ENCODE results near the gene ZNF683. TPM values are rescaled to one million over a fixed set of nuclear protein-coding genes. Genes with fewer than 3 reads are reported as not detected.
A peak's percentile ranks its signal among the peaks of the same experiment; 100 is the strongest.

ZNF683 gene
- total and polyA plus RNA-seq, 9 of the 15 experiments (the other 6 are each of a cell fraction or from before 2014, with no cell fraction given): not detected

DNA sequence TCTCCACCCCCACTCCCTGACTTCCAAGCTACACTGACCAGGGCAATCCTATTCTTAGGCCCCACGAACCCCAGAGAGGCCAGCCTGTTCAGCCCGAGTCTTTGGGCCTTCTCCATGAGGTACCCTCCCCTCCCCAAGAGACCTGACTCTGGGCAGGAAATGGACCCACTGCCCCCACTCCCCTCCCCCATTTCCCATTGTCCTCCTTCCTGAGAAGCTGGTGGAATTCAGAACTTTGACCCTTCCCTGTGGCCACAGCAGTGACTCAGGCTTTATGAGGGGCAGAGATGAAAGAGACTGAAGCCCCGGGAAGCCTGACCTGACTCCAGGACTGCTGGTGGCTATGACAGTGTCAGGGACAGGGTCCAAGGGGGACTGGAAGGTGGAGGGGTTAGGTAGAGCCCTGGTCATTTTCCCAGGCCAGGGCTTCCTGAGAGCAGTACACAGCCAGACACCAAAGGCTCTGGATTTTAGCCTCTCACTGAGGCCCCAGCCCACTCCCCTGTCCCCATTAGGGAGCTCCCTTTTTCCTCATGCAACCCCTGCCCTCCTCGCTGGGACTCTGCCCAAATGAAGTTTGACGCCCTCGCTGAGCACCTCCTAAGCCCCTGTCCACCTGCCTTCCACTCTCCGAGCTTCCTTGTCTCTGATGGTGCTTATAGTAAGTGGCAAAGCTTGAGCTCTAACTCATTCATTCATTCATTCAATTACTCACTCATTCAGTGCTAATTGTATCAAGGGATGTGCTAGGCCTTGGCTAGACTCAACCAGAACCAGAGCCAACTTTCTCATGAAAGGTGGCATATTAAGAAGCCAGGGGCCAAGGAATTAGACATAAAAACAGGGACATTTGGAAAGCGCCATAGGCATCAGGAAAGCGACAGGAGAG, 21.6 kb downstream of the ZNF683 start:
- WGBS (ENCODE audit: insufficient coverage, low coverage, missing lambda C conversion rate): 67% methylated on average over 9 of the region's 9 CpGs
- ATAC-seq: peak; percentile 32
- no TSS peak for BruUV-seq (replicated peaks)
- TF ChIP-seq, protein P1, sequence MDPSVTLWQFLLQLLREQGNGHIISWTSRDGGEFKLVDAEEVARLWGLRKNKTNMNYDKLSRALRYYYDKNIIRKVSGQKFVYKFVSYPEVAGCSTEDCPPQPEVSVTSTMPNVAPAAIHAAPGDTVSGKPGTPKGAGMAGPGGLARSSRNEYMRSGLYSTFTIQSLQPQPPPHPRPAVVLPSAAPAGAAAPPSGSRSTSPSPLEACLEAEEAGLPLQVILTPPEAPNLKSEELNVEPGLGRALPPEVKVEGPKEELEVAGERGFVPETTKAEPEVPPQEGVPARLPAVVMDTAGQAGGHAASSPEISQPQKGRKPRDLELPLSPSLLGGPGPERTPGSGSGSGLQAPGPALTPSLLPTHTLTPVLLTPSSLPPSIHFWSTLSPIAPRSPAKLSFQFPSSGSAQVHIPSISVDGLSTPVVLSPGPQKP (CRISPR knock-in tag; IDR thresholded peaks at IDR 0.05): no peak
- TF ChIP-seq MBD2 (IDR thresholded peaks at IDR 0.05; ENCODE audit: borderline replicate concordance, low read depth) (no peak), ZNF518B (CRISPR knock-in tag; IDR thresholded peaks at IDR 0.05) (no peak), NR2C2 (CRISPR knock-in tag; IDR thresholded peaks at IDR 0.05) (no peak), NR2C2 (tag; IDR thresholded peaks at IDR 0.05) (peak; percentile 17), SMARCA4 (IDR thresholded peaks at IDR 0.05) (0 out of 2 replicates have a peak, but pooled peaks have one; percentile 32), ZC3H4 (CRISPR knock-in tag; IDR thresholded peaks at IDR 0.05; ENCODE audit: borderline replicate concordance) (no peak), ETV5 (CRISPR knock-in tag; IDR thresholded peaks at IDR 0.05; ENCODE audit: low read depth) (no peak), FOXJ3 (CRISPR knock-in tag; IDR thresholded peaks at IDR 0.05) (no peak)
- TF ChIP-seq, protein P2, sequence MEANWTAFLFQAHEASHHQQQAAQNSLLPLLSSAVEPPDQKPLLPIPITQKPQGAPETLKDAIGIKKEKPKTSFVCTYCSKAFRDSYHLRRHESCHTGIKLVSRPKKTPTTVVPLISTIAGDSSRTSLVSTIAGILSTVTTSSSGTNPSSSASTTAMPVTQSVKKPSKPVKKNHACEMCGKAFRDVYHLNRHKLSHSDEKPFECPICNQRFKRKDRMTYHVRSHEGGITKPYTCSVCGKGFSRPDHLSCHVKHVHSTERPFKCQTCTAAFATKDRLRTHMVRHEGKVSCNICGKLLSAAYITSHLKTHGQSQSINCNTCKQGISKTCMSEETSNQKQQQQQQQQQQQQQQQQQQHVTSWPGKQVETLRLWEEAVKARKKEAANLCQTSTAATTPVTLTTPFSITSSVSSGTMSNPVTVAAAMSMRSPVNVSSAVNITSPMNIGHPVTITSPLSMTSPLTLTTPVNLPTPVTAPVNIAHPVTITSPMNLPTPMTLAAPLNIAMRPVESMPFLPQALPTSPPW (CRISPR knock-in tag; IDR thresholded peaks at IDR 0.05): peak; percentile 41; the same call in 1 of the 2 replicates
- TF ChIP-seq, protein P3, sequence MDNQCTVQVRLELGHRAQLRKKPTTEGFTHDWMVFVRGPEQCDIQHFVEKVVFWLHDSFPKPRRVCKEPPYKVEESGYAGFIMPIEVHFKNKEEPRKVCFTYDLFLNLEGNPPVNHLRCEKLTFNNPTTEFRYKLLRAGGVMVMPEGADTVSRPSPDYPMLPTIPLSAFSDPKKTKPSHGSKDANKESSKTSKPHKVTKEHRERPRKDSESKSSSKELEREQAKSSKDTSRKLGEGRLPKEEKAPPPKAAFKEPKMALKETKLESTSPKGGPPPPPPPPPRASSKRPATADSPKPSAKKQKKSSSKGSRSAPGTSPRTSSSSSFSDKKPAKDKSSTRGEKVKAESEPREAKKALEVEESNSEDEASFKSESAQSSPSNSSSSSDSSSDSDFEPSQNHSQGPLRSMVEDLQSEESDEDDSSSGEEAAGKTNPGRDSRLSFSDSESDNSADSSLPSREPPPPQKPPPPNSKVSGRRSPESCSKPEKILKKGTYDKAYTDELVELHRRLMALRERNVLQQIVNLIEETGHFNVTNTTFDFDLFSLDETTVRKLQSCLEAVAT (IDR thresholded peaks at IDR 0.05): no peak

More for the DNA sequence above, 21.6 kb downstream of the ZNF683 start:
- H3K79me2 ChIP-seq (ENCODE audit: control insufficient read depth, insufficient read depth, low read length): no peaks in the 10 kb centered on the region
- no peaks in the 10 kb centered on the region for H4K20me1 ChIP-seq (replicated peaks; ENCODE audit: control insufficient read depth, insufficient read depth, low read length)
- H3K9ac ChIP-seq (ENCODE audit: insufficient read depth in 1 of 2, low read depth in 2 of 2, low read length in 2 of 2): peak overlapping the region; percentile 18 to 66; a peak in 2 of 4 replicates
- no peaks in the 10 kb centered on the region for H3K27me3 ChIP-seq (ENCODE audit: control insufficient read depth in 2 of 2, insufficient read depth in 2 of 2, low read length in 2 of 2)
- in situ Hi-C loops (cut with MboI): no loop called here
- ChIA-PET POLR2A (interaction anchor here (0.6 to 1.3 kb wide), 3 partner anchors 16 to 66 kb away, joined by 3 to 4 read pairs (median 3); no protein-coding TSS in a partner anchor), CTCF (ENCODE audit: low intra/inter-chr PET ratio) (no interaction called here)
- peaks cover 23 to 32% of the 10 kb centered on the region in 2 experiments for H3K4me1 ChIP-seq (replicated peaks in 1 of 2; ENCODE audit: control insufficient read depth in 2 of 2, insufficient read depth in 2 of 2, low read length in 2 of 2)
- no peak overlapping the region for H3K4me3 ChIP-seq
- DNase-seq (ENCODE audit: extremely low read depth in 1 of 4, low spot score in 3 of 4) (peak in 3 of 4 experiments; percentile 40 to 58 (median 42)), FAIRE-seq (peak; percentile 46)
- H3K27ac ChIP-seq (ENCODE audit: extremely low read depth, low read depth, low read length): peak overlapping the region; percentile 38; the same call in 2 of the 3 replicates
- H3K4me2 ChIP-seq (ENCODE audit: insufficient read depth, low read length): no peak overlapping the region
- H3K9me1 ChIP-seq (ENCODE audit: control insufficient read depth, insufficient read depth, low read length): no peaks in the 10 kb centered on the region
- H3K9me3 ChIP-seq (replicated peaks; ENCODE audit: control insufficient read depth, insufficient read depth, low read depth, low read length): no peaks in the 10 kb centered on the region
- H3K36me3 ChIP-seq (ENCODE audit: control insufficient read depth, insufficient read depth, low read length): no peaks in the 10 kb centered on the region
- H2AFZ ChIP-seq (ENCODE audit: low read depth, low read length): peak overlapping the region; percentile 81
- intact Hi-C loops (cut with micrococcal nuclease): no loop called here
